LNCaP clone FGC (cell line): ENCODE data around the gene AFP.

Experiments used
- DNase-seq: peaks from one replicate; pipeline ENCODE4 v3.0.0-alpha.2; 2011; ENCODE audit warnings: low read depth
- H3K4me3 ChIP-seq: 2 replicates; pipeline ENCODE4 v1.5.1; 2011; ENCODE audit warnings: mild to moderate bottlenecking, low read depth, low read length, control low read depth
- CTCF ChIP-seq: IDR thresholded peaks from 2 replicates; pipeline ENCODE4 v1.5.1; 2012; ENCODE audit warnings: mild to moderate bottlenecking; ENCODE audit not compliant: control insufficient read depth, insufficient read depth; ENCODE audit errors: extremely low read depth

The AFP gene

GRCh38 chr4:73419106-73420038 lies 16.6 kb upstream of the AFP start:
- DNase-seq, result no peak
- TF ChIP-seq CTCF, result no peak
- no peak overlapping the region for H3K4me3 ChIP-seq

DNA sequence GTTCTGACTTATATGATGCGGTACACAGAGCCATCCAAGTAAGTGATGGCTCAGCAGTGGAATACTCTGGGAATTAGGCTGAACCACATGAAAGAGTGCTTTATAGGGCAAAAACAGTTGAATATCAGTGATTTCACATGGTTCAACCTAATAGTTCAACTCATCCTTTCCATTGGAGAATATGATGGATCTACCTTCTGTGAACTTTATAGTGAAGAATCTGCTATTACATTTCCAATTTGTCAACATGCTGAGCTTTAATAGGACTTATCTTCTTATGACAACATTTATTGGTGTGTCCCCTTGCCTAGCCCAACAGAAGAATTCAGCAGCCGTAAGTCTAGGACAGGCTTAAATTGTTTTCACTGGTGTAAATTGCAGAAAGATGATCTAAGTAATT lies 15.4 kb upstream of the AFP start:
- DNase-seq, result no peak
- no peak overlapping the region for H3K4me3 ChIP-seq
- no peak for TF ChIP-seq CTCF

GRCh38 chr4:73421708-73422457 lies 14.1 kb upstream of the AFP start:
- TF ChIP-seq CTCF, result no peak
- no peak overlapping the region for H3K4me3 ChIP-seq
- no peak for DNase-seq

- no peak overlapping the region for H3K4me3 ChIP-seq
- no peak for TF ChIP-seq CTCF
- no peak for DNase-seq
These were observed 13.6 kb upstream of the AFP start for GRCh38 chr4:73422458-73422752.

DNA sequence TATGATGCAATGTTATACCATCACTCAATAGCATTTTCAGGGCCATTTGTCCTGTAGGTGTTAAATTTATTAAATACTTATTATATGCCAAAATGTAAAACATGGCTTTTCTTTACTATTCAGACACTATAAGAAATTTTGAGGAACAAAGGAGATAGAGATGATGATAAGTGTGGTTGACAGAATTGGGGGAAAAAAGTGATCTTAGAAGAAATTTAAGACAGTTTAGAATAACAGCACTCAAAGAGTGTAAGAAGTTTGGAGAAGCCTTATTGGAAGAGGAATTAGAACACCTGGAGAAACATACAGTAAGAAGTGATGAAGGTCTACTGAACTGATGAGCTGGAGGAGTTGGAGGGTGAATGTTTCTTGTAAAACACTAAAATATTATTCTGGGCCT lies 12.8 kb upstream of the AFP start:
- no peak for TF ChIP-seq CTCF
- H3K4me3 ChIP-seq, result no peak overlapping the region
- DNase-seq, result no peak

- no peak for TF ChIP-seq CTCF
- no peak overlapping the region for H3K4me3 ChIP-seq
- no peak for DNase-seq
These were observed 9.4 kb upstream of the AFP start for GRCh38 chr4:73426666-73427065.
